MM.1S (cell line): ENCODE results near the gene CTNNBL1.
"Not testable (repeated sequence)": the region's sequence is repeated elsewhere in the genome, so short reads cannot be mapped to it uniquely, and the experiment has no call there.

Experiments
- CTCF ChIP-seq: fragments of 300-600 bp; sonication (generic); IDR thresholded peaks from 2 replicates; pipeline ENCODE4 v1.5.1; 2016; ENCODE audit warnings: antibody characterized with exemption, low read length, mixed read lengths
- EZH2phosphoT487 ChIP-seq: fragments of 300-600 bp; sonication (generic); IDR thresholded peaks from 2 replicates; pipeline ENCODE4 v1.6.1; 2018; ENCODE audit warnings: antibody characterized with exemption, low read length

DNA sequence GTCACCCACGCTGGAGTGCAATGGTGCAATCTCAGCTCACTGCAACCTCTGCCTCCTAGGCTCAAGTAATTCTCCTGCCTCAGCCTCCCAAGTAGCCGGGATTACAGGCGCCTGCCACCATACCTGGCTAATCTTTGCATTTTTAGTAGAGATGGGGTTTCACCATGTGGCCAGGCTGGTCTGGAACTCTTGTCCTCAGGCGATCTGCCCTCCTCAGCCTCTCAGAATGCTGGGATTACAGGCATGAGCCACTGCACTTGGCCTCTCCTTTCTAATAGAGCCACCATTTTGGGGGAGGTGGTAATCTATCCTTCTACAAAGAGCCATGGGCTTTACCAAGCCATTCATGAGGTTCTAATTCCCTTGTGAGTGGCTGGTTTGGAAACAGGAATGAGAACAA lies 14.1 kb upstream of the CTNNBL1 start:
- not testable (repeated sequence) for TF ChIP-seq CTCF, EZH2phosphoT487
